ENCODE measurements around the gene CEP164. TPM values are rescaled to one million over a fixed set of nuclear protein-coding genes. Genes with fewer than 3 reads are reported as not detected.

Gene CEP164
- total and polyA plus RNA-seq, 2 of the 8 experiments (the other 6 are each of a cell fraction or from before 2014, with no cell fraction given): 8.4 to 20.8 TPM

DNA sequence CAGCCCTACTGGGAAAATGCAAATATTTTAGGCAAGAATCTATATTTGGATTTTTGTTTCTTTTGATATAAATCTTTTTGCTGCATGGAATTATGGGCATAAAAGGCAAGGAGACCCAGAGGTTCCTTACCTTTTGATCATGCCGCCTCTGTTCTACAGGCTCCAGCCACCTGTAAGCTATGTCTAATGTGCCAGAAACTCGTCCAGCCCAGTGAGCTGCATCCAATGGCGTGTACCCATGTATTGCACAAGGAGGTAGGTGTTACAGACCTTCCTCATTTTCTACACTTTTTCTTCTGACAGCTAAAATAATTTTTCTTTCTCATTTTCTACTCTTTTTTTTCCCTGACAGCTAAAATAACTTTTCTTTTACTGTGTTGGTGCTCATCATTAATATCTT lies 44.7 kb upstream of the CEP164 start:
- Histone ChIP-seq H2BK20ac (ENCODE audit: low read length) (no peak overlapping the region), H4K91ac (replicated peaks; ENCODE audit: insufficient read length, low read length) (no peak overlapping the region), H3K79me1 (ENCODE audit: low read depth, low read length) (no peaks in the 10 kb centered on the region), H3K9me3 (ENCODE audit: insufficient read depth in 2 of 2, low read depth in 1 of 2, low read length in 1 of 2) (no peaks in the 10 kb centered on the region), H3K9ac (replicated peaks in 1 of 4; ENCODE audit: extremely low read depth in 1 of 4, low read depth in 3 of 4, low read length in 3 of 4) (0 out of 7 replicates have a peak overlapping the region, but pooled peaks of 1 of the 4 experiments have one; percentile 30), H3K27ac (ENCODE audit: low read depth, low read length) (no peak overlapping the region), H3K4ac (replicated peaks; ENCODE audit: insufficient read length, low read depth, low read length) (no peak overlapping the region), H3K36me3 (ENCODE audit: control insufficient read depth in 2 of 4, insufficient read depth in 4 of 4, low read length in 3 of 4) (peaks cover 18 to 57% (median 30%) of the 10 kb centered on the region in 4 experiments), H2BK120ac (replicated peaks; ENCODE audit: low read depth, low read length) (no peak overlapping the region), H3K4me3 (ENCODE audit: extremely low read depth in 1 of 4, insufficient read depth in 2 of 4, low read depth in 3 of 4, low read length in 4 of 4) (no peak overlapping the region), H2BK15ac (ENCODE audit: low read length) (no peak overlapping the region), H3K23me2 (ENCODE audit: low read depth, low read length) (no peaks in the 10 kb centered on the region), H3K23ac (ENCODE audit: insufficient read length) (no peak overlapping the region), H3K56ac (replicated peaks; ENCODE audit: insufficient read length, low read depth, low read length) (no peak overlapping the region), H4K8ac (ENCODE audit: extremely low read depth, insufficient read depth, low read length) (no peak overlapping the region), H2AK5ac (ENCODE audit: low read depth, low read length) (no peak overlapping the region), H3K14ac (ENCODE audit: insufficient read length) (no peak overlapping the region), H3K79me2 (ENCODE audit: control insufficient read depth in 1 of 2, insufficient read depth in 2 of 2, low read length in 2 of 2) (no peaks in the 10 kb centered on the region), H3K4me2 (ENCODE audit: insufficient read depth in 1 of 2, low read depth in 2 of 2, low read length in 2 of 2) (no peak overlapping the region), H2BK12ac (ENCODE audit: low read depth, low read length) (no peak overlapping the region), H3K4me1 (replicated peaks in 1 of 4; ENCODE audit: control insufficient read depth in 3 of 4, insufficient read depth in 4 of 4, low read length in 3 of 4) (no peaks in the 10 kb centered on the region), H2BK5ac (ENCODE audit: low read depth, low read length) (no peak overlapping the region), H3K27me3 (replicated peaks in 1 of 4; ENCODE audit: control insufficient read depth in 3 of 4, extremely low read depth in 1 of 4, insufficient read depth in 3 of 4, low read length in 3 of 4) (no peaks in the 10 kb centered on the region), H4K20me1 (replicated peaks in 1 of 2; ENCODE audit: control insufficient read depth in 1 of 2, insufficient read depth in 2 of 2, low read length in 2 of 2) (no peaks in the 10 kb centered on the region), H4K5ac (ENCODE audit: insufficient read length, low read depth, low read length) (no peak overlapping the region), H3K18ac (ENCODE audit: extremely low read depth, low read length) (no peak overlapping the region), H2AFZ (ENCODE audit: low read length) (no peak overlapping the region)
- ChIA-PET CTCF (ENCODE audit: partially characterized antibody) (no interaction called here), POLR2A (ENCODE audit: partially characterized antibody) (interaction anchor here (0.7 to 1.4 kb wide), 2 partner anchors 13 to 220 kb away, joined by 3 to 5 read pairs; no protein-coding TSS in a partner anchor)
- DNase-seq (ENCODE audit: low read depth in 1 of 2, low spot score in 2 of 2) (no peak), FAIRE-seq (no peak)
- WGBS, 2 experiments (ENCODE audit: extremely low coverage in 1 of 2, insufficient coverage in 1 of 2, insufficient read length in 1 of 2, insufficient replicate concordance in 2 of 2, low coverage in 1 of 2, low lambda C conversion rate in 2 of 2, missing lambda C conversion rate in 1 of 2): 88% methylated on average over 3 of the region's 3 CpGs; no CpG with 5 or more reads in 1 of the 2 experiments
- TF ChIP-seq GABPA (IDR thresholded peaks at IDR 0.05; ENCODE audit: borderline replicate concordance, insufficient read depth, low read length) (no peak), CBX5 (IDR thresholded peaks at IDR 0.05; ENCODE audit: low read depth, low read length) (no peak)
